ENCODE measurements around the gene CD300LD.
A peak's percentile ranks its signal among the peaks of the same experiment; 100 is the strongest.
"Not testable (repeated sequence)": the region's sequence is repeated elsewhere in the genome, so short reads cannot be mapped to it uniquely, and the experiment has no call there.

The CD300LD gene

DNA sequence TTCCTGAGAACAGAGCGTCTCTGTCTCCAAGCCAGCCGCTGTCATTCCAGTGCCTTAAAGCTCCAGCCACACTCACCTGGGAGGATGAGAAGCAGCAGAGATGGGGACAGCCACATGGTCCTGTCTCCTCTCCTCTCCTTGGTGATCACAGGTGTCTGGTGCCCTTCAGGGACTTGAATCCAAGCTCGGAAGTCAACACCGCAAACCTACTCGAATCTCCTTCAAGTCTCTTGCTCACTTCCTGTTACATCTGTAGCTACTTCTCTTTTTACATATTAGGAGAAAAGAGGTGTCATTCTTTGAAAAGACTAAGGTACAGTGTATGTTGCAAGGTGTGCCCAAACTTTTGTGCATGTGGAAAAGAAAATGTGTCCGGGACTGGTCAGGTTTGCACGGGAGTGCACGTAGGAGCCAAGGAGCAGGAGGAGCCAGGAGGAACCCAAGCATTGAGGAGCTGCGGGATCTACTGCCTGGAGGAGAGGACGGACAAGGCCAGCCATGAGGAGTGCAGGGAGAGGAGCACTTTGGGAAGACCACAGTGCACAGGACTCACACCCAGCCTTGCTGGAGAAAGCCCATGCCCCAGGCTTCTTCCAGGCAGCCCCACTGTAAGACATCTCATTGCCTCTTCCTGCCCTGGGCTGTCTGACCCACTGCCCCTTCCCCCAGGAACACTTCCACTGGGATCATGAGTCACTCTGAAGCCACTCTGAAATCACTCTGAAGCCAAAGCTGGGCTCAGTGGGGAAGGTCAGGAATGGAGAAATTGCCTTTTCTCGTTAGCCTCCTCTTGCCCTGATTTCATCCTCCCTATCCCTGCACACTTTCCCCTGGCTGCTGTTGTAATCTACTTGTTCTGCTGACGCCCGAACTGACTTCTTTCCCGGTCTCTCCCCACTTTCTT lies at the start of gene CD300LD:
CD300LD (minus strand) TSS at position 197 of the 904 bp plus-strand sequence; CDS start at position 116, 81 bp downstream.
- no peak within 1 kb of the TSS for H3K4me3 ChIP-seq (ENCODE audit: low read length)
- TF ChIP-seq, protein P1, sequence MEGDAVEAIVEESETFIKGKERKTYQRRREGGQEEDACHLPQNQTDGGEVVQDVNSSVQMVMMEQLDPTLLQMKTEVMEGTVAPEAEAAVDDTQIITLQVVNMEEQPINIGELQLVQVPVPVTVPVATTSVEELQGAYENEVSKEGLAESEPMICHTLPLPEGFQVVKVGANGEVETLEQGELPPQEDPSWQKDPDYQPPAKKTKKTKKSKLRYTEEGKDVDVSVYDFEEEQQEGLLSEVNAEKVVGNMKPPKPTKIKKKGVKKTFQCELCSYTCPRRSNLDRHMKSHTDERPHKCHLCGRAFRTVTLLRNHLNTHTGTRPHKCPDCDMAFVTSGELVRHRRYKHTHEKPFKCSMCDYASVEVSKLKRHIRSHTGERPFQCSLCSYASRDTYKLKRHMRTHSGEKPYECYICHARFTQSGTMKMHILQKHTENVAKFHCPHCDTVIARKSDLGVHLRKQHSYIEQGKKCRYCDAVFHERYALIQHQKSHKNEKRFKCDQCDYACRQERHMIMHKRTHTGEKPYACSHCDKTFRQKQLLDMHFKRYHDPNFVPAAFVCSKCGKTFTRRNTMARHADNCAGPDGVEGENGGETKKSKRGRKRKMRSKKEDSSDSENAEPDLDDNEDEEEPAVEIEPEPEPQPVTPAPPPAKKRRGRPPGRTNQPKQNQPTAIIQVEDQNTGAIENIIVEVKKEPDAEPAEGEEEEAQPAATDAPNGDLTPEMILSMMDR (conservative IDR thresholded peaks at IDR 0.05; ENCODE audit: low read length) = no peak
- no peak for DNase-seq (ENCODE audit: low read depth)

DNA sequence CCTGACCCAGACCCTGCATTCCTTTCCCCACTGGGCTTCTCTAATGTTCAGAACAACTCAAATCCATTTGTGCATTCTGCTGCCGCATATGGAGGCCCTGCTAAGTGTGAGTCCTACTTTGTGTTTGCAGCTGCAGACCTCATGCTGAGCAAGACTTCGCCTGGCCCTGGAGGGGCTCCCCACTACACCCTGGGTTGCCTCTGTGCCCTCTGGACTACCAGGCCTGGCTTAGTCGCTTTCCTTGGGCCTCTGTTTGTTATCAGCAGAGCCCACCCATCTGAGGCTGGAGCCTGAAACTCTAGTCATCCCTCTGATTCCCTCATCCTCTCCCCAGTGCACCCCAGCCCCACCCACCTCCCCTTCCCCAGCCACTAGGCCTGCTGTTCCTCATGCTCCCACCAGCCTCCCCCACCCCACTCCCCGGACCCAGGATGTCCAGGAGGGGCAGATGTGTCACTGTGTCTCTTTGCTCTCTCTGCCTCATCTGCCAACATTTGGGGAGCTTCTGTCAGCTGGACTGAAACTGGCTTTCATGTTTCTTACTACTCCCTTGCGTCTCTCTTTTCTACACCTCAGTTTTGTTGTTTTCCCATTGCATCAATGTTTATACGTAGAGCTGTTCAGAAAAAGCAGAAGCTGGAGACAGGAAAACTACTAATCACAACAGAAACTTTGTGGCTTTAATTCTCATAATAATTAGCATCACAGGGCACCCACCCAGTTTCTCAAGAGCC lies 49.3 kb upstream of the CD300LD start:
- DNase-seq (ENCODE audit: low read depth) = no peak
- no peak overlapping the region for H3K4me3 ChIP-seq (ENCODE audit: low read length)
- TF ChIP-seq, protein P1 (conservative IDR thresholded peaks at IDR 0.05; ENCODE audit: low read length) = no peak

DNA sequence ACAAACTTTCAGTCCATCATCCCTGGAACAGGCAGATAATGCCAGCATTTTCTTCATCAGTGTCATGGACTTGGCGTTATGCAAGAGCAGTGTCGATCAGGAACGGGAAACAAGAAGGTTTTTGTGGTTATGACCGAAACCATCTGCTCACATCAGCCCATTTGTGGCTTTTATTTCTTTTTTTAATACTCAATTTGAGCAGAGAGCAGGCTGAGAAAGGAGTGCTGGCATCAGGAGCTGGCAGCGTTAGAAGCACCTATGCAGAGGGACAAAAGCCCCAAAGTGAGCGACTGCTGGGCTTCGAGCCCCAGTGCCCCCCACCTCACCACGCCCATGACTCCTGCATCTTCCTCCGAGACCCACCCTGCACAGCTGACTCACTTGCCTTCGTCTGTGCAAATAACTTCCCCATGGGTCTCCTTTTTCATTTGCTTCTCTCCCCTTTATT lies 47.6 kb upstream of the CD300LD start:
- DNase-seq (ENCODE audit: low read depth) = peak; percentile 3
- no peak overlapping the region for H3K4me3 ChIP-seq (ENCODE audit: low read length)
- TF ChIP-seq, protein P1 (conservative IDR thresholded peaks at IDR 0.05; ENCODE audit: low read length) = no peak

DNA sequence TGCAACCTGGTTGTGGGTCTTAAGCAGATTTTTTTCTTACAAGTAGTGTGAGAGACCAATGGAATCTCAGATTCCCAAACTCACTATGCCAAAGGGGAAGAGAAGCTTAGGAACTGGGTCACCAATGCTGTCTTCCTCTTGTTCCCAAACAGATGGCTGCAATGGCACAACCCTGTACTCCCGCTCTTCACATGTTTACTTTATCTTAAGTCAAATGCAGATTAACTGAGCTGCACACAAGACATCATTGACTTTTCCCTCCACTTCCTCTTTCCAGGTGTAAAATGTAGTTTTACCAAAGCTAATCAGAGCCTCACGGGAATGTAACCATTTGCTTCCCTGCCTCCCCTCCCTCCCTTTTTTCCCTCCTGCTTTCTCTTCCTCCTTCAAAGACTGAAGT lies 45.8 kb upstream of the CD300LD start:
- DNase-seq (ENCODE audit: low read depth) = no peak
- TF ChIP-seq, protein P1 (conservative IDR thresholded peaks at IDR 0.05; ENCODE audit: low read length) = no peak
- H3K4me3 ChIP-seq (ENCODE audit: low read length) = no peak overlapping the region

DNA sequence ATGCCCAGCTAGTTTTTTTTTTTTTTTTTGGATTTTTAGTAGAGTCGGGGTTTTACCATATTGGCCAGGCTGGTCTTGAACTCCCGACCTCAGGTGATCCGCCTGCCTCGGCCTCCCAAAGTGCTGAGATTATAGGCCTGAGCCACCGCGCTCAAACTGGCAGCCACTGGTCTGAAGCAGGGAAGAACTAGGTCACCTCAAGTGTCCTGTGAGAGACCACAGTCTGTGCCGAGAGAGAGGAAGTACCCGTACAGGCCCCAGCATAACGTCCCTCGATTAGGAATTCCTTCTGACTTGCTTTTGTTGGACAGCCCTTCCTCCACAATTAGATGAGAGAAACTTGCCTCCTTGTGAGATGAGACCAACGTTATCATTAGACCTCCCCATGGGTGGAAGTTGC lies 45.2 kb upstream of the CD300LD start:
- TF ChIP-seq, protein P1 (conservative IDR thresholded peaks at IDR 0.05; ENCODE audit: low read length) = no peak
- no peak for DNase-seq (ENCODE audit: low read depth)
- H3K4me3 ChIP-seq (ENCODE audit: low read length) = no peak overlapping the region

DNA sequence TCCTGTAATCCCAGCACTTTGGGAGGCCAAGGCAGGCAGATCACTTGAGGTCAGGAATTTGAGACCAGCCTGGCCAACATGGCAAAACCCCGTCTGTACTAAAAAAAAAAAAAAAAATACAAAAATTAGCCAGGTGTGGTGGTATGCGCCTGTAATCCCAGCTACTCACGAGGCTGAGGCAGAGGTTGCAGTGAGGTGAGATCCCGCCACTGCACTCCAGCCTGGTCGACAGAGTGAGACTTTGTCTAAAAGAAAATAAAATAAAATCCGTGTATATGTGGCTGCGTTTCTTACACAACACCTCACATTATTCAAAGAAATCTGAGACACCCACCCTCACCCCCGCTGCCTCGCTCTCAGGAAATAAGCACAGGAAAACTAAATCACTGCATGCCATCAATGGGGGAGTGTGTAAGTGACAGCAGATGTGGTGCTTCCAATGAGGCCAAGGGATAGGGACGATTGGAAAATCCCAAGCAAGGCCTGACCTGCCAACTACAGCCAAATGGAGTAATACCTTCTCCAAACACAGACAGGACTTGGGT lies 44.5 kb upstream of the CD300LD start:
- H3K4me3 ChIP-seq (ENCODE audit: low read length); DNase-seq (ENCODE audit: low read depth): not testable (repeated sequence)

DNA sequence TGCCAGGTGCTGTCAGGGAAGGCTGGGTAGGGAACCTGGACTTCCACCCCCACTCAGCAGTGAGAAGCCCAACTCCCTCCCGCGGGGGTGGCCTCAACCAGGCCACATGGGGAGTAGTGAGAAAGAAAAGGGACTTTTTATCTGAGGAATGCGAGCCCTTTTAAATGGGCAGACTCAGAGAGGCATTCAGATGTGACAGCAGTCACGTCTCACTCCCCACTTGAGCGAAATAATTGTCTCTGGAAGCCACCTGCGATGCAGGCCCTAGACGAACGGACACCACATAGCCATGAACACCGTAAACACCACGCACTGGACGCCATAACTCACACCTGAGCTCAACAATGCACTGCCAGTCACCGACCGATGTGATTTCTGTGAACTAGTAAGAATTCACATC lies 43.3 kb upstream of the CD300LD start:
- no peak overlapping the region for H3K4me3 ChIP-seq (ENCODE audit: low read length)
- TF ChIP-seq, protein P1 (conservative IDR thresholded peaks at IDR 0.05; ENCODE audit: low read length) = no peak
- DNase-seq (ENCODE audit: low read depth) = no peak

Measured in AG10803 (cell line).